Stimulated activated CD4-positive, alpha-beta T cell treated with anti-CD3 and anti-CD28 coated beads, Interleukin-1b, Interleukin-23, amount 100 ng/mL, for 24 hours (primary cell): ENCODE data around the gene PDHB.

Experiments used
- DNase-seq, 4 experiments: peaks; one replicate each; pipeline ENCODE4 v3.0.0-alpha.2; 2020; ENCODE audit warnings: low read depth in 4 of 4, low spot score in 1 of 4

PDHB gene

DNA sequence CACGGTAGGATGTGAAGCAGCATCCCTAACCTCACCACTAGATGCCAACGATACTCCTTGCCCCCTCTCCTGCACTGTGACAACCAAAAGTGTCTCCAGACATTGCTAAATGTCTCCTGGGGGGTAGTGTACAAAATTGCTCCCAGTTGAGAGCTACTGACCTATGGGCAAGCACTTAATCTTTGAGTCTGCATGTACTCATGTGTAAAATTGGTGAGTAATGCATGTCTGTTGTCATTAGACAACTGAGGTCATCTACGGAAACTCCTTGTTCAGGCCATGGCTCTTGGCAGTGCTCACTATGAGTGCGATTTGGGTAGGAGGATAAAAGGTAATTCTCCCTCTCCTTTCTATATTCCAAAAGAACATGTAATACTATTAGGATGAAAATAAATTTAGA is 29.2 kb downstream of the PDHB start:
- no peak for DNase-seq

DNA sequence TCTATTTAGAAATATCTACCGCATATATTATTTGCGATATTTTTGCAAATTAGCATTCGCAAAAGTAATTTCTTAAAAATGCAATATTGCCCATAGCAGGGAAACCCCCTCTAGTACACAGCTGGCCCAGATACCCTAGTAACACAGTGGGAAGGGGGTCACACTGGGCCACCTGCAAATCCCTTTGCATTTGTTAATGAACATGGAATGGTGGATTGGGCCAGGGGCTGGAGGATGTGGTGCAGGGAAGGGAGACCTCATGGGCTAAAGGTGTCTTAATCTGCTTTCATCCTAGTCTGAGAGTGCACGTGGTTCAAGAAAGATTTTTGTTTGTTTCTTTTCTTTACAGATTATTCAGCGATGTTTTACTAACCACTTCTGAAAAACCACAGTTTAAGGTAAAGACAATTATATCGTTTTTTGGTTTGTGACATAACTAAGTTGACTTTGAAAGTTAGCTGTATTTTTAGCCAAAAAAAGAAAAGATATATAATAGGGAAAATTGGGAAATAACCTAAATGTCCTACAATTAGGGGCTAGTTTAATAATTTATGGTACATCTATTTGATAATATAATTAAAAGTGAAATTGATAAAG is 30.0 kb downstream of the PDHB start:
- no peak for DNase-seq

GRCh38 chr3:58398669-58399333 is 34.8 kb downstream of the PDHB start:
- DNase-seq, result no peak

- no peak for DNase-seq
Measured at GRCh38 chr3:58394339-58394738, 39.3 kb downstream of the PDHB start.

DNA sequence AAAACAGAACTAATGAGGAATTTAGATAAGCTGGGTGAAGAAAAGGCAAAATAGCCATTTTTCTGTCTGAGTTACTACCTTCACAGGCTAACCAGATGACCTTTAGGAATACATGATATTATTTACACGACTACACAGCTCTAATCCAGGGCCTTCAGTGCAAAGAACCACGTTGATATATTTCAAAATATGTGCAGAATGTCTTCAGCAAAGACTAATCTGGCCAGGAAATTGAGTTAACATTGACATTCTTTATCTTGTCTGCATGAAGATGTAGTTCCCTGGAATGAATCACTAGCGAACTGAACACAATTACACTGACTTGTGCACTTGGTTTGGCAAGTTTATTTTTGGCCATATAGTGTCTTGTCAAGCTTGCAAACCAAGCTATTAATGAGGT is 41.5 kb downstream of the PDHB start:
- DNase-seq, result no peak

- no peak for DNase-seq
Measured at GRCh38 chr3:58391156-58391865, 42.3 kb downstream of the PDHB start.

DNA sequence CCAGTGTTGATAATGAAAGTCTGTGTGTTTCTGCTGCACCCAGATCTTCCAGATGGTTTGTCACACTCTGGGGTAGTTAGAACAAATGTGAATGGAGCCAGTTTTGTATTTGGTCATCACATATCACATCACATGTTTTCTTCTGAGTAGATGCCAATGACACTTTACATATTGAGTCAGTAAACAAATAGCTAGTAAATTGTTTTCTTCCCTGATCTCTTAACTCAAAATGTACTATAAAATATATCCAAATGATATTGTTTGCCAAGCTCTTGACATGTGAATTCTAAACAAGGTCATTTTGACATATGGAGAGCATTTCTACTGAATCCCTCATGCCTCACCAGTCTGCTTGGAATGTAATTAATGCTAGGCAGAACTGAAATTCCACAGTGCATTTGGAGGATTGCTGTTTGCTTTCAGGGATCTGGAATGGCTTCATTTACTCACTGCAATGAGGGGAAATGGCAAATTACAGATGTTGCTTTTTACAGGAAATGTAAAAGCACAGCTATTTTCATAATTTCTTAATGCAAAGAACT is 45.0 kb downstream of the PDHB start:
- DNase-seq, result no peak

- DNase-seq, result no peak
Measured at GRCh38 chr3:58387650-58388546, 45.7 kb downstream of the PDHB start.

DNA sequence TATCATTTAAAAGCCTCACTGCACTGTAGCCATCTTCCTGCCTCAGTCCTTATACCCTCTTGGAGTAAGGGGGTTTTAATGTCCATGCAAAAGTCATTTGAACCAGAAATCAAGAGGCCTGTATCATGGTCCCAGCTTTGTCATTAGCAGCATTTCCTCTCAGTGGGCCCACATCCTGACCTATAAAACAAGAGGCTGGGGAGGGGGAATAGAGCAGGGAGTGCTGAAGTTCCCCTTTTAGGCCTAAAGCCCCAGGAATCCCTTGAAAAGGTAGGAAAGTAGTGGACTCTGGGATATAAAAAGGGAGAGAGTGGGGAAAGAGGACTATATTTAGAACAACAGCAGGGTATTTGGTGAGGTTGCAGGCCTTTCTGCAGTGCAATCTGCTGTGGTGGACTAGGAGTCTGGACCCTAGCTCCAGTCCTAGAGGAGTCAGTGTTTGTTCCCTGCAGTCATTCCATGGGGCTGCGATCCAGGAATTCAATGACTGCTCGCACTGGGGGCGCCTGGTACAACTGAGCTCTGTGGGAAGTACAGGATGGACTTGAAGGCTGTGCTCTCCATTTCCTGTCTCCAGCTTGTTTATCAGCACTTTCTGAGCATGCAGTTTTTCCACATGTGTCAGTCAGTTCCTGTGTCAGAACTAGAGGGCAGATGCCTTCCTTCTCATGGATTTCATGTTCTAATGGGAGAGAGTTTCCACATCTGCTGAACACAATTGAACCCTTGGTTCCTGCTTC is 46.8 kb downstream of the PDHB start:
- DNase-seq, result no peak

GRCh38 chr3:58384381-58385090 is 49.1 kb downstream of the PDHB start:
- DNase-seq, result no peak

- no peak for DNase-seq
Measured at GRCh38 chr3:58383904-58384303, 49.7 kb downstream of the PDHB start.

- DNase-seq, result no peak
Measured at GRCh38 chr3:58383476-58383875, 50.2 kb downstream of the PDHB start.

DNA sequence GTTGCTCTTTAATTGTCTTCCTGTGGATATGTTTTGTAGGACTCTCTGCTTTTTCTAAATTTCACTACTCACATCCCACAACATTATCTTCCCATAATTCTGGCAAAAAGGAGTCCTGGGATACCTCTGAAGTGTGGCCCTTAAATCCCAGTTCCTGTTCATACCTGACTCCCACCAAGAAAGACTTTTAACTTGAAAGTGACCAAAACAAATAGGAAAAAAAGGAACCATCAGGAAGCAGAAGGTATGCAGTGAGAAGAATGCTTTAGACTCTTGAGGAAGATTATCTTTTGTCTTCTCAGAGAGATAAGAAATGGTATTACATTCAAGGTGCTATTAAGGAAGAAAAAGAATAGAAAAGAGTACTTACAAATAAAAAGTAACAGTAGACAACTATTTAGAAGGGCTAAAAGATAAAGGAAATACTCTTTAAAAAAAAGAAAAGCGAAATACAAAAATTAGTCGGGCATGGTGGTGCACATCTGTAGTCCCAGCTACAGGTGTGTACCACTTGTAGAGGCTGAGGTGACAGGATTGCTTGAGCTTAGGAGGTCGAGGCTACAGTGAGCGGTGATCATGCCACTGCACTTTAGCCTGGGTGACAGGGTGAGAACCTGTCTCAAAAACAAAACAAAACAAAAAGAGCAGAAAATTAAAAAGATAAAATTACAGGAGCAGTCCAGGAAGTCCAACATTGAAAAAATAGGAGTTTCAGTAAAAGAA is 54.1 kb downstream of the PDHB start:
- no peak for DNase-seq

DNA sequence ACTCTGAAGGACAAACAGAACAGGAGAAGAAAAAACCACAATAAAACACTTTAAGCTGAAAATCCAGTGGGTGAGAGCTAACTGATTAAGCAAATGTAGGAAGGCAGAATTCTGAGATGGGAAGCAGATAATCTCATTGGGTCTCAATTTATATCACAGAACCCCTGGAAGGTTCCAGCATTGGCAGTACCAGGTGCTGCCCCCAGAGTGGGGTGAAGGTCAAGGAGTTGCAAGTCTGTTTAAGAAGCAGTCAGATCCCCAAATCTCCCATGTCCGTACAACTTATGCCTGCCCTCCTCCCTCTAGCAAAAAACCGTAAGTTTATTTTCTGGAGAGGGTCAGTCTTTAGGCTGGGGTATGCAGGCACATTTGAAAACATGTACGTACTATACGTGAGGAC is 55.9 kb downstream of the PDHB start:
- DNase-seq, result no peak
